Muscle layer of duodenum (tissue), 2 donors: ENCODE data around the gene ZNF543.
A peak's percentile ranks its signal among the peaks of the same experiment; 100 is the strongest.

Experiments
- H3K27ac ChIP-seq: one replicate; pipeline ENCODE4 v1.7.0; 2013; ENCODE audit warnings: mild to moderate bottlenecking, low read length
- H3K27me3 ChIP-seq: one replicate; pipeline ENCODE4 v1.7.0; 2013; ENCODE audit warnings: low read depth, mild to moderate bottlenecking, control low read depth, low read length
- H3K36me3 ChIP-seq, 2 donors: one replicate each; pipeline ENCODE4 v1.7.0; 2013; ENCODE audit warnings: low read length in 2 of 2, control low read depth in 1 of 2, mild to moderate bottlenecking in 1 of 2; ENCODE audit not compliant: insufficient read depth in 2 of 2, control insufficient read depth in 1 of 2
- H3K4me1 ChIP-seq, 2 donors: one replicate each; pipeline ENCODE4 v1.7.0; 2013; ENCODE audit warnings: low read length in 2 of 2, mild to moderate bottlenecking in 2 of 2, control low read depth in 1 of 2, moderate library complexity in 1 of 2; ENCODE audit not compliant: insufficient read depth in 2 of 2, control insufficient read depth in 1 of 2
- H3K4me3 ChIP-seq, 2 donors: one replicate each; pipeline ENCODE4 v1.7.0; 2013; ENCODE audit warnings: low read length in 2 of 2, low read depth in 1 of 2, mild to moderate bottlenecking in 1 of 2
- H3K9me3 ChIP-seq, 2 donors: one replicate each; pipeline ENCODE4 v1.7.0; 2013; ENCODE audit warnings: low read length in 2 of 2, control low read depth in 1 of 2, mild to moderate bottlenecking in 1 of 2; ENCODE audit not compliant: control insufficient read depth in 1 of 2
- donor health status: healthy.

The ZNF543 gene

DNA sequence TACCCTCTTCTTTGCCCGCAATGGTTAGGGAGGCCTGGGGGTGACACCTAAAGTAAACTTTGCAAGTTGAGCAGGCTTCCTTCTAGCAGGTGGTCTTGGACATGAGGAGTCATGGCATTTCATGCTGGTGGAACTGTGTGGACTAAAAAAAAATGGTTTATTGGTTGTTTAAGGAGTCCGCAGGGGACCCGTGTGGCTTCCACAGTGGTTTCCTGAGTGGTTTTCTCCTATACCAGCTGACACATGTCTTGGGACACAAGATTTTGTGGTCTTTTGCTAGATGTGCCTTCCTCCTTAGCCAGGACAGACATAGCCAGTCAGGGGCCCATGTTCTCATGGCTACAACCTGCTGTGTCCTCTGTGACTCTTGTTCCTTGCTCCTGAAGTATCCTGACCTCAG is 1.5 kb downstream of the ZNF543 start:
- Histone ChIP-seq H3K27me3 (no peaks in the 10 kb centered on the region), H3K27ac (no peak overlapping the region), H3K4me1 (peaks cover 12 to 14% of the 10 kb centered on the region in 2 donors), H3K4me3 (peak overlapping the region; percentile 82 to 89), H3K9me3 (peaks cover 9 to 38% of the 10 kb centered on the region in 2 donors), H3K36me3 (peaks cover 23 to 35% of the 10 kb centered on the region in 2 donors)

DNA sequence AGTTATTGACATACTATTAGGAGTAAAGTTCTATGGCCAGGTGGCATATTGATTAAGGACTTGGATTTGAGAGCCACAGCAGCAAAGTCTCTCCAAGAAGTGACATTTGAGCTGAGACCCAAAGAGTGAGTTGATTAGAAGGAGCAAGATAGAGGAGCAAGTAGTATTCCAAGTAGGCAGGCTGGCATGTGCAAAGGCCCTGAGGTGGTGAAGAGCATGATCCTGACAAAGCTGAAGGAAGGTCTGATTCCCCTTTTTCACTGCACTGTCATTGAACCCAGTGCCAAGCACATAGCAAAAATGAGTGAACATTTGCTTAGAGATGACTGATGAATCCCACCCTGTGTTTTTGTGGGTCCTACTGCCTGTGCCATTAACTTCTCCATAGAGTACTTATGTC is 4.7 kb downstream of the ZNF543 start:
- Histone ChIP-seq H3K4me1 (peaks cover 12 to 14% of the 10 kb centered on the region in 2 donors), H3K36me3 (peaks cover 50 to 67% of the 10 kb centered on the region in 2 donors), H3K27me3 (no peaks in the 10 kb centered on the region), H3K27ac (no peak overlapping the region), H3K9me3 (peaks cover 22 to 64% of the 10 kb centered on the region in 2 donors), H3K4me3 (peak overlapping the region in 1 of 2 donors; percentile 48)

DNA sequence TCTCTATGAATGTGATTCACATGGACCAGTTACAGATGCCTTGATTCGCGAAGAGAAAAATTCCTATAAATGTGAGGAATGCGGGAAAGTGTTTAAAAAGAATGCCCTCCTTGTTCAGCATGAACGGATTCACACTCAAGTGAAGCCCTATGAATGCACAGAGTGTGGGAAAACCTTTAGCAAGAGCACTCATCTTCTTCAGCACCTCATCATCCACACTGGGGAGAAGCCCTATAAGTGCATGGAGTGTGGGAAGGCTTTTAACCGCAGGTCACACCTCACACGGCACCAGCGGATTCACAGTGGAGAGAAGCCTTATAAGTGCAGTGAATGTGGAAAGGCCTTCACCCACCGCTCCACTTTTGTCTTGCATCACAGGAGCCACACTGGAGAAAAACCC is 7.7 kb downstream of the ZNF543 start:
- Histone ChIP-seq H3K4me1 (no peaks in the 10 kb centered on the region), H3K9me3 (peaks cover 22 to 64% of the 10 kb centered on the region in 2 donors), H3K36me3 (peaks cover 53 to 76% of the 10 kb centered on the region in 2 donors), H3K27me3 (no peaks in the 10 kb centered on the region), H3K4me3 (peak overlapping the region; percentile 16 to 48), H3K27ac (no peak overlapping the region)

DNA sequence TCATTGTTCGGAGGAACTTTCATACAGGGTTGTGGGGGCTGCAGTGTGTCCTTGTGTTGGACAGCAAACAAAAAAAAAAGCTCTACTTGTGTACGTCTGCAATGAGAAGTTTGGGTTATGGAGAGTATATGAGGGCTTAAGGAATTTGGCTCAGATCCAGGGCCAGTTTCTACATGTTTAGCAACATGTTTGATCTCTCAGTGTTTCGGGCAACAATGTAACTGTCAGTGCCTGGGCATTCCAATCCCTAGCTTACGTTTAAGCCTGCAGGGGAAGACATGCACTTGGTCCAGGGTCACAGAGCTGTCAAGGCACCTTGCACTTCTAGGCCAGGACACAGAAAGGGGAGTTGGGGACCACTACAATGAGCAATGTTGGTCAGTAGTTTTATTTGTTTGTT is 13.9 kb downstream of the ZNF543 start:
- H3K27me3 ChIP-seq = no peaks in the 10 kb centered on the region
- H3K4me3 ChIP-seq = no peak overlapping the region
- peaks cover 2 to 18% of the 10 kb centered on the region in 2 donors for H3K9me3 ChIP-seq
- H3K4me1 ChIP-seq = no peaks in the 10 kb centered on the region
- peaks cover 6 to 20% of the 10 kb centered on the region in 2 donors for H3K36me3 ChIP-seq
- no peak overlapping the region for H3K27ac ChIP-seq

DNA sequence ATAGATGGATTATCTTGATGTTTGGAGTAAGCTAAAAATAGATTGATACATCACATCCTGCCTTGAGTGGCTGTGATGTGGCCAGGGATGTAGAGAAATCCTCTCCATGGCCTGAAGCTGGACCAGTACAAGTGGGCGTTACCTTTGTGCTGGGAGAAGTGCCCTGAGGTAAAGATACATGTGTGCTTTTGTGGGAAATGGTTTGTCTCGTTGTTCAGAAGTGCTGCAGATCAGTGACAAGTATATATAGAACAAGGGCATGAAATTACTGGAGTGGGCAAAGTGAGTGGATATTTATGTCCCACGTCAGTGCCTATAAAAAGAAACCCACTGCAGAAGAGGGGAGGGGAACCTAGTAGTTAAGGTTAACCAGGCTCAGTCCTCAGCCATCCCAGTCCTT is 18.6 kb downstream of the ZNF543 start:
- Histone ChIP-seq H3K9me3 (peaks cover 0 to 4% of the 10 kb centered on the region in 2 donors), H3K4me1 (no peaks in the 10 kb centered on the region), H3K36me3 (peaks cover 0 to 3% of the 10 kb centered on the region in 2 donors), H3K27ac (no peak overlapping the region), H3K4me3 (no peak overlapping the region), H3K27me3 (no peaks in the 10 kb centered on the region)

DNA sequence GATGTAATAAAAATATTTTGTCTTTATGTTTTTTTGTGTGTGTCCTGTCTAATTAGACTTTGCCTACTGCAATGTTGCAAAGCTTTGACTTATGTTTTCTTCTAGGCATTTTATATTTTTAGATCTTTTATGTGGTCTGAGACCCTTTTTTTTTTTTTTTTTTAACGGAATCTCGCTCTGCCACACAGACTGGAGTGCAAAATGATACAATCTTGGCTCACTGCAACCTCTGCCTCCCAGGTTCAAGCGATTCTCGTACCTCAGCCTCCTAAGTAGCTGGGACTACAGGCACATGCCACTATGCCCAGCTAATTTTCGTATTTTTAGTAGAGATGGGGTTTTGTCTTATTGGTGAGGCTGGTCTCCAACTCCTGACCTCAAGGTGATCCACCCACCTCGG is 22.3 kb downstream of the ZNF543 start:
- no peak overlapping the region for H3K27ac ChIP-seq
- no peaks in the 10 kb centered on the region for H3K4me1 ChIP-seq
- H3K27me3 ChIP-seq = no peaks in the 10 kb centered on the region
- no peaks in the 10 kb centered on the region for H3K9me3 ChIP-seq
- H3K36me3 ChIP-seq = no peaks in the 10 kb centered on the region
- H3K4me3 ChIP-seq = no peak overlapping the region

DNA sequence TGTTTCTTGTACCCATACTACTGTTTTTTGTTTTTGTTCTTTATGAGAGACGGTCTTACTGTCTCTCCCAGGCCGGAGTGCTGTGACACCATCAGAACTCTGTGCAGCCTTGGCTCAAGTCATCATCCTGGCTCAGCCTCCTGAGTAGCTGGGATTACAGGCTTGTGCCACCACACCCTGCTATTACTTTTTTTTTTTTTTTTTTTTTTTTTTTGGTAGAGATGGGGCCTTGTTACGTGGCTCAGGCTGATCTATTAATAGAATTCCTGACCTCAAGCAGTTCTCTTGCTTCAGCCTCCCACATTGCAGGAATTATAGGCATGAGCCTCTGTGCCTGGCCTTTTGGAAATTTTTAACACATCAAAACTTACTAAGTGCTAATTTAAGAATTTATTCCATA is 27.9 kb downstream of the ZNF543 start:
- Histone ChIP-seq H3K4me1 (peaks cover 11 to 21% of the 10 kb centered on the region in 2 donors), H3K27me3 (no peaks in the 10 kb centered on the region), H3K9me3 (peaks cover 8 to 9% of the 10 kb centered on the region in 2 donors), H3K27ac (no peak overlapping the region), H3K36me3 (peaks cover 3 to 7% of the 10 kb centered on the region in 2 donors), H3K4me3 (no peak overlapping the region)

DNA sequence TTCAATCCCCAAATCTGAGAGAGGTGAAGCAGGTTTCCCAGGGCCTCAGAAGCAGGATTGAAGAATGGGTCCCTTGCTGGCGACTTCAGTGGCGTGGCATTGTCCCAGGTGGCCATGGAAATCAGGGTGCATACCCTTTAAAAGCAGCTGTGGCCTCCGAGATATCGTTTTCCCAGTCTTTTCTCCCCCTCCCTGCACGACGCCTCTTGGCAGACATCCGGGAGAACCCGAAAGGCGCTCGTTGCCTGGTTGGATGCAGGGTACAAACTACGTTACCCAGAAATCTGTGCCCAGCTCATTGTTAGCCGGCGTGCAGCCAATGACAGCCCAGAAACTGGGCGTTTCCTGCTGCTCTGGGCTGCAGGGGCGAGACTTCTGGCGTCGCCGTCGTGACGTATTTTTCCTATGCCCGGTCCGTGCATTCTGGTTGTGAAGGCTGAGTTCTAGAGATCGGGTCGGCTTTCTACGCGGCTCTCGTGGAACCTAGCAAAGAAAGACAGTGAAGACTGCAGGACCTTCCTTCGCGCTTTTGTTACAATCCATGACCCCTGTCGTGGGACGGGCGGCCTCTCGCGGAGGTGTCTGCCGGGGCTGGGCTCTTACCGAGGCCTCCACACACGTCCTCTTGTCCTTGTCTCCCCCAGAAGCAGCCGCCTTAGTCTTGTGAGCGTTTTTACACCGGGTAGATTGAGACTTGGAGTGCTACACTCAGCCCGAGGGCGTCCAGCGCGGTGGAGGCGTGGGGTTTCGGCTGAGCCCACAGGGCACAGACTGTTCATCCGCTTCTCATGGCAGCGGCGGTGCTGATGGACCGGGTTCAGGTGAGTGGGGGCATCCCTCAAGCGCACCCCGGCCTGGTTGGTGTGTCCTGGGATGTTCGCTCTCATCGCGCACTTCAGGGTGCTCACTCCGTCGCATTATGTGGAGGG is 30.9 kb downstream of the ZNF543 start, which contains the start of gene ZNF304:
ZNF304 (plus strand) TSS at position 395 of the 929 bp plus-strand sequence; CDS start at position 789, 394 bp downstream.
- Histone ChIP-seq H3K4me3 (peak within 1 kb of the TSS; percentile 94), H3K4me1 (peaks cover 11 to 24% of the 10 kb centered on the region in 2 donors), H3K27ac (peak within 1 kb of the TSS; percentile 86), H3K36me3 (peaks cover 26 to 37% of the 10 kb centered on the region in 2 donors), H3K27me3 (no peaks in the 10 kb centered on the region), H3K9me3 (peaks cover 18 to 39% of the 10 kb centered on the region in 2 donors)

DNA sequence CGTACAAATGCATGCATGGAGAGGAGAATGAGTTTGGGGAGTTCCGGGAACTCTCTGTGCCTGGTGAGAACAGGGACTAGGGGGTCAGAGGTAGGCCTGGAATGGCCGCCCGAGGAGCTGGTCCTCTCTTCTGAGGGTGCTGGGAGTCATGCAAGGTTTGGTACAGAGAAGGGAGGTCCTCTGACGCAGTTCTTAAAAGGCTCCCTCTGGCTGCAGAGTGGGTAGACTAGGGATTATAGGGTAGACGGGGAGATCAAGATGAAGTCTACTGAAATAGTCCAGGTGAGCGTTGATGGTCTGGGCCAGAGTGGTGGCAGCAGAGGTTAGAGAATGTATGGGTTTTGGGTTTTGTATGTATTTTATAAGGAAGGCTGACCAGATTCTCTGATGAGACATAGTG is 31.6 kb downstream of the ZNF543 start:
- Histone ChIP-seq H3K4me3 (peak overlapping the region; percentile 94), H3K27me3 (no peaks in the 10 kb centered on the region), H3K9me3 (peaks cover 22 to 46% of the 10 kb centered on the region in 2 donors), H3K4me1 (peaks cover 11 to 24% of the 10 kb centered on the region in 2 donors), H3K27ac (peak overlapping the region; percentile 86), H3K36me3 (peaks cover 33 to 44% of the 10 kb centered on the region in 2 donors)

DNA sequence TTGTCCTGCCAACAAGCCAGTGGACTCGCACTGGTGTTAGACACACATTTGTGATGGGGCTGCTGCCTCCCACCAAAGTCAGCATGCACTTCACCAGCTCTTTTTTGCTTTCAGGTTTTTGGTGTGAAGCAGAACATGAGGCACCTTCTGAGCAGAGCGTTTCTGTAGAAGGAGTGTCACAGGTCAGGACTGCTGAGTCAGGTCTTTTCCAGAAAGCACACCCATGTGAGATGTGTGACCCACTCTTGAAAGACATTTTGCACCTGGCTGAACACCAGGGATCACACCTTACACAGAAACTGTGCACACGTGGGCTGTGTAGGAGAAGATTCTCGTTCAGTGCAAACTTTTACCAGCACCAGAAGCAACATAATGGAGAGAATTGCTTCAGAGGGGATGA is 35.6 kb downstream of the ZNF543 start:
- H3K9me3 ChIP-seq = peaks cover 40 to 72% of the 10 kb centered on the region in 2 donors
- peaks cover 11 to 19% of the 10 kb centered on the region in 2 donors for H3K4me1 ChIP-seq
- H3K27me3 ChIP-seq = no peaks in the 10 kb centered on the region
- H3K36me3 ChIP-seq = peaks cover 43 to 67% of the 10 kb centered on the region in 2 donors
- peak overlapping the region in 1 of 2 donors; percentile 94 for H3K4me3 ChIP-seq
- no peak overlapping the region for H3K27ac ChIP-seq

DNA sequence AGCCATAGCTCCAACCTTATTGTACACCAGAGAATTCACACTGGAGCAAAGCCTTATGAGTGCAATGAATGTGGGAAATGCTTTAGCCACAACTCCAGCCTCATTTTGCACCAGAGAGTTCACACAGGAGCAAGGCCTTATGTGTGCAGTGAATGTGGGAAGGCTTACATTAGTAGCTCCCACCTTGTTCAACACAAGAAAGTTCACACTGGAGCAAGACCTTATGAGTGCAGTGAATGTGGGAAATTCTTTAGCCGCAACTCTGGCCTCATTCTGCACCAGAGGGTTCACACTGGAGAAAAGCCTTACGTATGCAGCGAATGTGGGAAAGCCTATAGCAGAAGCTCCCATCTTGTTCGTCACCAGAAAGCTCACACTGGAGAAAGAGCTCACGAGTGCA is 37.1 kb downstream of the ZNF543 start:
- Histone ChIP-seq H3K36me3 (peaks cover 43 to 67% of the 10 kb centered on the region in 2 donors), H3K4me3 (peak overlapping the region; percentile 2 to 94), H3K27me3 (no peaks in the 10 kb centered on the region), H3K4me1 (peaks cover 4 to 10% of the 10 kb centered on the region in 2 donors), H3K27ac (no peak overlapping the region), H3K9me3 (peaks cover 39 to 71% of the 10 kb centered on the region in 2 donors)
